ENCODE results near the gene GPER1.

The GPER1 gene

GRCh38 chr7:1090686-1091643 lies 3.1 kb downstream of the GPER1 start:
- H3K27me3 ChIP-seq (ENCODE audit: low read length), result no peaks in the 10 kb centered on the region
- peaks cover 6% of the 10 kb centered on the region for H3F3A ChIP-seq (ENCODE audit: insufficient read depth)
- H3K4me2 ChIP-seq (ENCODE audit: low read depth, low read length, poor library complexity, severe bottlenecking), result no peak overlapping the region
- H3K4me3 ChIP-seq (ENCODE audit: insufficient read depth, low read length, poor library complexity, severe bottlenecking), result no peak overlapping the region
- H3K27ac ChIP-seq (ENCODE audit: low read depth, low read length), result no peak overlapping the region
- no peak for TF ChIP-seq EZH2phosphoT487 (conservative IDR thresholded peaks at IDR 0.05; ENCODE audit: low read length)
- TF ChIP-seq, protein P1, sequence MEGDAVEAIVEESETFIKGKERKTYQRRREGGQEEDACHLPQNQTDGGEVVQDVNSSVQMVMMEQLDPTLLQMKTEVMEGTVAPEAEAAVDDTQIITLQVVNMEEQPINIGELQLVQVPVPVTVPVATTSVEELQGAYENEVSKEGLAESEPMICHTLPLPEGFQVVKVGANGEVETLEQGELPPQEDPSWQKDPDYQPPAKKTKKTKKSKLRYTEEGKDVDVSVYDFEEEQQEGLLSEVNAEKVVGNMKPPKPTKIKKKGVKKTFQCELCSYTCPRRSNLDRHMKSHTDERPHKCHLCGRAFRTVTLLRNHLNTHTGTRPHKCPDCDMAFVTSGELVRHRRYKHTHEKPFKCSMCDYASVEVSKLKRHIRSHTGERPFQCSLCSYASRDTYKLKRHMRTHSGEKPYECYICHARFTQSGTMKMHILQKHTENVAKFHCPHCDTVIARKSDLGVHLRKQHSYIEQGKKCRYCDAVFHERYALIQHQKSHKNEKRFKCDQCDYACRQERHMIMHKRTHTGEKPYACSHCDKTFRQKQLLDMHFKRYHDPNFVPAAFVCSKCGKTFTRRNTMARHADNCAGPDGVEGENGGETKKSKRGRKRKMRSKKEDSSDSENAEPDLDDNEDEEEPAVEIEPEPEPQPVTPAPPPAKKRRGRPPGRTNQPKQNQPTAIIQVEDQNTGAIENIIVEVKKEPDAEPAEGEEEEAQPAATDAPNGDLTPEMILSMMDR (IDR thresholded peaks at IDR 0.05; ENCODE audit: insufficient read depth, low read length, poor library complexity, severe bottlenecking), result no peak
- H3K9me2 ChIP-seq (replicated peaks; ENCODE audit: insufficient read depth, low read length), result no peaks in the 10 kb centered on the region
- no peaks in the 10 kb centered on the region; the same call in 1 of the 2 replicates for H4K20me1 ChIP-seq (ENCODE audit: low read depth, low read length)
- no peaks in the 10 kb centered on the region for H3K36me3 ChIP-seq (ENCODE audit: low read length)
- H3K79me2 ChIP-seq (ENCODE audit: insufficient read depth, low read length), result no peaks in the 10 kb centered on the region
- no peak overlapping the region for H2AFZ ChIP-seq (ENCODE audit: low read depth, low read length, severe bottlenecking)
- no peaks in the 10 kb centered on the region for H3K9me3 ChIP-seq (ENCODE audit: insufficient read depth, low read length)
- no peak overlapping the region for H3K9ac ChIP-seq (ENCODE audit: low read length)

GRCh38 chr7:1091644-1092027 lies 3.7 kb downstream of the GPER1 start:
- no peak overlapping the region for H3K4me3 ChIP-seq (ENCODE audit: insufficient read depth, low read length, poor library complexity, severe bottlenecking)
- H3F3A ChIP-seq (ENCODE audit: insufficient read depth), result no peaks in the 10 kb centered on the region
- TF ChIP-seq EZH2phosphoT487 (conservative IDR thresholded peaks at IDR 0.05; ENCODE audit: low read length), result no peak
- TF ChIP-seq, protein P1 (IDR thresholded peaks at IDR 0.05; ENCODE audit: insufficient read depth, low read length, poor library complexity, severe bottlenecking), result no peak
- H2AFZ ChIP-seq (ENCODE audit: low read depth, low read length, severe bottlenecking), result no peak overlapping the region
- H3K27me3 ChIP-seq (ENCODE audit: low read length), result no peaks in the 10 kb centered on the region
- H3K79me2 ChIP-seq (ENCODE audit: insufficient read depth, low read length), result no peaks in the 10 kb centered on the region
- H3K27ac ChIP-seq (ENCODE audit: low read depth, low read length), result no peak overlapping the region
- H3K9ac ChIP-seq (ENCODE audit: low read length), result no peak overlapping the region
- H3K9me3 ChIP-seq (ENCODE audit: insufficient read depth, low read length), result no peaks in the 10 kb centered on the region
- H3K36me3 ChIP-seq (ENCODE audit: low read length), result no peaks in the 10 kb centered on the region
- no peak overlapping the region for H3K4me2 ChIP-seq (ENCODE audit: low read depth, low read length, poor library complexity, severe bottlenecking)
- no peaks in the 10 kb centered on the region; the same call in 1 of the 2 replicates for H4K20me1 ChIP-seq (ENCODE audit: low read depth, low read length)
- no peaks in the 10 kb centered on the region for H3K9me2 ChIP-seq (replicated peaks; ENCODE audit: insufficient read depth, low read length)

DNA sequence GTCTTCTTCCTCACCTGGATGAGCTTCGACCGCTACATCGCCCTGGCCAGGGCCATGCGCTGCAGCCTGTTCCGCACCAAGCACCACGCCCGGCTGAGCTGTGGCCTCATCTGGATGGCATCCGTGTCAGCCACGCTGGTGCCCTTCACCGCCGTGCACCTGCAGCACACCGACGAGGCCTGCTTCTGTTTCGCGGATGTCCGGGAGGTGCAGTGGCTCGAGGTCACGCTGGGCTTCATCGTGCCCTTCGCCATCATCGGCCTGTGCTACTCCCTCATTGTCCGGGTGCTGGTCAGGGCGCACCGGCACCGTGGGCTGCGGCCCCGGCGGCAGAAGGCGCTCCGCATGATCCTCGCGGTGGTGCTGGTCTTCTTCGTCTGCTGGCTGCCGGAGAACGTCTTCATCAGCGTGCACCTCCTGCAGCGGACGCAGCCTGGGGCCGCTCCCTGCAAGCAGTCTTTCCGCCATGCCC lies 4.3 kb downstream of the GPER1 start:
- H3K9me3 ChIP-seq (ENCODE audit: insufficient read depth, low read length), result no peaks in the 10 kb centered on the region
- no peaks in the 10 kb centered on the region for H3K9me2 ChIP-seq (replicated peaks; ENCODE audit: insufficient read depth, low read length)
- no peaks in the 10 kb centered on the region for H3K79me2 ChIP-seq (ENCODE audit: insufficient read depth, low read length)
- no peaks in the 10 kb centered on the region for H3K36me3 ChIP-seq (ENCODE audit: low read length)
- H4K20me1 ChIP-seq (ENCODE audit: low read depth, low read length), result no peaks in the 10 kb centered on the region; the same call in 1 of the 2 replicates
- no peak overlapping the region for H2AFZ ChIP-seq (ENCODE audit: low read depth, low read length, severe bottlenecking)
- no peak overlapping the region for H3K9ac ChIP-seq (ENCODE audit: low read length)
- H3K4me3 ChIP-seq (ENCODE audit: insufficient read depth, low read length, poor library complexity, severe bottlenecking), result no peak overlapping the region
- H3K27ac ChIP-seq (ENCODE audit: low read depth, low read length), result no peak overlapping the region
- no peak overlapping the region for H3K4me2 ChIP-seq (ENCODE audit: low read depth, low read length, poor library complexity, severe bottlenecking)
- no peaks in the 10 kb centered on the region for H3K27me3 ChIP-seq (ENCODE audit: low read length)
- H3F3A ChIP-seq (ENCODE audit: insufficient read depth), result no peaks in the 10 kb centered on the region
- no peak for TF ChIP-seq EZH2phosphoT487 (conservative IDR thresholded peaks at IDR 0.05; ENCODE audit: low read length)
- TF ChIP-seq, protein P1 (IDR thresholded peaks at IDR 0.05; ENCODE audit: insufficient read depth, low read length, poor library complexity, severe bottlenecking), result no peak

Data from SU-DHL-6 (cell line).